GM18861 (cell line): ENCODE data around the gene CCDC174.

ENCODE experiments used
- ATAC-seq: cut with Tn5 transposase; IDR thresholded peaks from one replicate; pipeline ENCODE4 v1.9.1; 2021; ENCODE audit not compliant: unreplicated experiment

The CCDC174 gene

DNA sequence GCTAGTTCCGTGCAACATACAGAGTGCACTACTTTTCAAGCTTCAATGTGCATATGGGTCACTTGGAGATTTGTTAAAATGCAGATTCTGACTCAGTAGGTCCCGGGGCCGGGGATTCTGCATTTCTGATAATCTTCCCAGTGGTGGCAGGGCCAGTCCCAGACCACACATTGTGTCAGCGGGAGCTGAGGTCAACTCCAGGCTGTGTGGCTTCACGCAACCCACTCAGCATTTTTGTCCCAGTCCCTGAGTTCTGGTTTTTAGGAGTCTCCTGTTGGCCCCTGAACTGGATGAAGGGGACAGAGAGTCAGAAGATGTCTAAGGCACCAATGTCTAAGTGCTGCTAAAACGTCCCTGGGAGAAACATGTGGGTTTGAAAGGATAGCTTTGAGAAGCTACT lies 26.1 kb upstream of the CCDC174 start:
- ATAC-seq = no peak

GRCh38 chr3:14627815-14628214 lies 23.7 kb upstream of the CCDC174 start:
- no peak for ATAC-seq

GRCh38 chr3:14628406-14628805 lies 23.2 kb upstream of the CCDC174 start:
- ATAC-seq = no peak

DNA sequence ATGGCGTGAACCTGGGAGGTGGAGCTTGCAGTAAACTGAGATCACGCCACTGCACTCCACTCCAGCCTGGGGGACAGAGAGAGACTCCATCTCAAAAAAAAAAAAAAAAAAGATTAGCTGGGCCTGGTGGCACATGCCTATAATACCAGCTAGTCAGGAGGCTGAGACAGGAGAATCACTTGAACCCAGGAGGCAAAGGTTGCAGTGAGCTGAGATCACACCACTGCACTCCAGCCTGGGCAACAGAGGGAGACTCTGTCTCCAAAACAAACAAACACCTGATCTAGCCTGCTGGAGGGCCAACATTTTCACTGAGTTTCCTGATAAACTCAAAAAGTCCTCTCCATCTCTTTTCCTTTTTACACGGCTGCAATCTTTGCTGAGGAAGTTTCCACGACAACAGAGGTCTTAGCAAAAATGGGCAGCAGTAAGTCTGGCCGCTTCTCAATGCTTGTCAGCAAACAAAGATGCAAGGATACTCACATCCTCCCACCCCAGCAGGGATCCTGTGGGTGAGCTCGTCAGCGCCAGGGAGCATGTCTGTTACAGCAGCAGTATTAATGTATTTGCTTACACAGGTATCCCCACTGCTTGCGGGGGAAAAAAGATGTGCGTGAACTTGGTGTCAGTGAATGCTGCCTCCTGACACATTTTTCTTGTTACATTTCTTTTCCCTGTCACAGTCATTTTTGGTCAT lies 21.0 kb upstream of the CCDC174 start:
- no peak for ATAC-seq

- ATAC-seq = no peak
Observed at GRCh38 chr3:14631101-14631497, 20.5 kb upstream of the CCDC174 start.

DNA sequence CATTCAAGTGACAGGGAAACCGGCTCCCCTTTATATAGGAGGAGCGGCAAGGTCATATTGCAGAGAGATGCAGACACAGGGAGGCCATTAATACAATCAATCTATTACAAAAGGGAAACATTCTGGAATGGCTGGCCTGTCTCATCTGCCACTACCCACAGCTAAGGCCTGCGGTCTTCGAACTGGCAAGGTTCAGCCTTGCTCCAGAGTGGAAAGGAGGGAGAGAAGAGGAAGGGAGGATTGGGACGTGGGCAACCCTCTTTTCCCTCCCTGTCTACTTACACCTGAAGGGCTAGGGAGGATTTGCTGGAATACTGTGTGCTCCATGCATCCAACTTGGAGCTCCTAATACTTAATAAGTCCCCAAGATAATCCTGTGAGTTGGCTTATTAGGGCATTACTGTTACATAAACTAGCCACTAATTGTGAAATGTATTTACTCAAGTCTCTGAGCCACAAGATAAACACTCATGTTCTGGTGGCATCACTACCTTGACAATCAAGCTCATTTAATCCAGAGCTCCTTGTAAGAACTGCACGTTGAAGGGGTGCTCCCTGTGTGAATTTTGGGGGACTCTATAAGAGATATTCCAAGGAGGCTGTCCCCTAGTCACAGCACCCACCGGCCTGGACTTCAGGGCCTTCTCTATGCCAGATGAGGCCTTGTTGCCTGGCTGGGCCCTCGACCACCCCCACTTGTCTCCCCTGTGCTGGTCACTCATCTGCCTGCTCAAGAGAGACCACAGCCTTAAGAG lies 19.7 kb upstream of the CCDC174 start:
- no peak for ATAC-seq

GRCh38 chr3:14632442-14632930 lies 19.1 kb upstream of the CCDC174 start:
- no peak for ATAC-seq

- ATAC-seq = no peak
Observed at GRCh38 chr3:14633417-14633816, 18.1 kb upstream of the CCDC174 start.

GRCh38 chr3:14633819-14634424 lies 17.6 kb upstream of the CCDC174 start:
- ATAC-seq = peak; percentile 57

DNA sequence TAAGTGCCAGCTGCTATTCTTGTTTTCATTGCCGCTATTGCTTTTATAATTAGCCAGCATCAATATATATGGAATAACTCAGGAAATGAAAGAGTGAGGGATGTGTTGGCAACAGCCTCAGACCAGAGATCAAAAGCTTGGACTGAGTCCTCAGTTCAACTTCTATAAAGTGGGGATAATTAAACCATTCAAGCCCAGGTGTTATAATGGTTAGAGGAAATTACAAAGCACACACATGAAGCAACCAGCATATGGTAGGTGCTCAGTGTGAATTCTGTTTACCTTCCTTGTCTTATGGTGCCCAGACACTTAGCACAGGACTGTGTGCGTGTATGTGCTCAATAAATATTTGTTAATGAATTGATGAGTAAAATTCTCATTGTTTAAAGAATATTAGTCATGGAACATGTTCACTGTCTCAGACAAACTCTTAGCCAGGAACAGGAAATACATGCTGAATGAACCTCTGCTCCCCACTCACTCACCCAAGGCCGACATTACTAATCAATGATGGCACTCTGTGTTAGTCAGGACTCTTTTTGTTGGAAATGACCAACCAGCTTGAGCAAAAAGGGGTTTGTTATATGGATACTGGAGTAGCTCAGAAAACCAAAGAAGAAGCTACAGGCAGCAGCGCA lies 16.7 kb upstream of the CCDC174 start:
- ATAC-seq = no peak

DNA sequence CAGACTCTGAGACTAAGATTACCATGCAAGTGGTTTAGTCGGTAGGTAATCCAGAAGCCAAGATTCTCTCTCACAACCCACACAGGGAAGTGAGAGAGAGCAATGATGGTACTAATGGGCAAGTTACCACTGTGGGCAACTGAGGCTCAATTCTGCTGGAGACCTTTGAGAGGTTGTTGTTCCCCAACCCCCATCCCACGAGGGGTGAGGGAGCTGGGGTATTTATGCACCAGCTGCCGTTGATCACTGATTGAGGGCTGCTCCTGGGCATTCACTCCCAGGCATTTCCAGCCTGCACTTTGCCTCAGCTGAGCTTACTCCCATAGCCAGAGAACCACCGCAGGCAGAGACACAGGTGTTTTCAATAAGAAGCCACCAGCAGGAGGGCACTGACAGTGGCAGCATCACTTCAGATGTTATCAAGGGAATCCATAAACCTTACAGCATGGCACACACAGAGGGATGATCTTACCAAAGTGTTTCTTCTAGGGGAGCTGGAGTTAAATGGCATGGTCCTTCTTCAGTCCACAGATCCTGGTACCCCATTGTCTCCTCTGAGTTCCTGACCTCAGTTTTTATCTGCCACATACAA lies 15.0 kb upstream of the CCDC174 start:
- no peak for ATAC-seq

DNA sequence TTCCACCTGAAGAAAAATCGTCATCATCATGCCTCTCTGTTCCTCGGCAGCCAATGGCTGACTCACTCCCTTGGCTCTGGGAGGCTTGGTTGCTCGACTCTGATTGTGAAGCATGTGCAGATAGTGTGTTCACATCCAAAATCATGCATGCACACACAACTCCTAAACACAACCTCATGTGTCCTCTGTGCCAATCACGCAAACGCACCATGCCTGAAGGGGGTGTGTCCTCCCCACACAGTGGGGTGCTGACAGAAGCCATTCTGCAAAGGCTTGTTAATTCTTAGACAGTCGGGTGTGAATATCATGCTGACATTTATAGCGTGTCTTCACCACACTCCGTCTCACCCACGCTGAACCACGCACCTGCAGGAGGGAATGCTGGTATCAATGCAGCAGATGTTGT lies 11.4 kb upstream of the CCDC174 start:
- no peak for ATAC-seq

GRCh38 chr3:14640734-14641133 lies 10.8 kb upstream of the CCDC174 start:
- ATAC-seq = no peak

- ATAC-seq = no peak
Observed at GRCh38 chr3:14641346-14641745, 10.2 kb upstream of the CCDC174 start.

DNA sequence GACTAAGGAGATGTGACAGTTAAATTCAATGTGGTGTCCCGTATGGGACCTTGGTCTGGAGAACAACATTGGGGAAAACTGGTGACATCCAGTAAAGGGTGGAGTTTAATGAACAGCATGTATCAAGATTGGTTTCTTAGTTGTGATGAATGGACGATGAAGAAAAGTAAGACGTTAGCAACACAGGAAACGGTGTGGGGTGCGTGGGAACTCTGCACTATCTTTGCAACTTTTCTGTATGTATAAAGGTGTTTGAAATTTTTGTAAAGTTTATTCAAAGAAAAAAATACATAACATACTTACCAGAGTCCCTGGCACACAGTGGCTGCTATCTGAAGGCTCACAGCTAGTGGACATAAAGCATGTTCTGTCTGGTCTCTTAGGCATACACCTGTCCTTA lies 6.1 kb upstream of the CCDC174 start:
- ATAC-seq = no peak

GRCh38 chr3:14646131-14646573 lies 5.4 kb upstream of the CCDC174 start:
- ATAC-seq = no peak

DNA sequence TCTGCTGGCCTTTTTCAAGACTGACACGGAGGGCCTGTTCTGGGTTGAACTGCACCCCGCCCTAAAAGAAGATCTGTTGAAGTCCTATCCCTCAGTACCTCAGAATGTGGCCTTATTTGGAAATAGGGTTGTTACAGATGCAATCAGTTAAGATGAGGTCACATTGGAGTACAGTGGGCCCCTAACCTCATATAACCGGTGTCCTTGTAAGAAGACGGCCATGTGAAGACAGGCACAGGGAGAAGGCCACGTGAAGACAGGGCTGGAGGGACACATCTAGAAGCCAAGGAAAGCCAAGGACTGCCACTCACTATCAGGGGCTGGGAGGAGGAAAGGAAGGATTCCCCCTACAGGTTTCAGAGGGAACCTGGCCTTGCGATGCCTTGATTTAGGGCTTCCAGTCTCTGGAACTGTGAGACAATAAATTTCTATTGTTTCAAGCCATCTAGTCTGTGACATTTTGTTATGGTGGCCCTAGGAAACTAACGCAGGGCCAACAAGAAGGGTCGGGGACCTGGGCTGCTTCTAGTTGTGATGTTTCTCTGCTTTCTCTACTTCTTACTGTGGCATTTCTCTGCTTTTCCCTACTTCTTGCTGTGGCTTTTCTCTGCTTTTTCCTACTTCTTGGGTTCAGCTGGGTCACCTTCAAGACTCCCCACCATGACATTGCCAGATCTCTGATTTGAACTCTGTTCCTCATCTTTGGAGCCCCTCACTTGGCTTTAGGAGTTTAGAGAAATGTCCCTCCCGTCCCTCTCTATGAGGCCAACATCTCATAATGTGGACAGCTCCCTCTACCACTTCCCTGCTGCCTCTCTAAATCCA lies 4.8 kb upstream of the CCDC174 start:
- ATAC-seq = no peak

- no peak for ATAC-seq
Observed at GRCh38 chr3:14647976-14648955, 3.3 kb upstream of the CCDC174 start.

- ATAC-seq = no peak
Observed at GRCh38 chr3:14649466-14649865, 2.1 kb upstream of the CCDC174 start.
